Measurements from ENCODE around the gene TH.
"Not testable (repeated sequence)": the region's sequence is repeated elsewhere in the genome, so short reads cannot be mapped to it uniquely, and the experiment has no call there.

- TF ChIP-seq CTCF (IDR thresholded peaks at IDR 0.05); POLR2AphosphoS5 (IDR thresholded peaks at IDR 0.05; ENCODE audit: low read depth, low read length); SIN3A (IDR thresholded peaks at IDR 0.05; ENCODE audit: borderline replicate concordance, insufficient read depth, low read depth, low read length); TCF7L2 (IDR thresholded peaks at IDR 0.05; ENCODE audit: low read depth, low read length): not testable (repeated sequence)
- TF ChIP-seq, protein P1, sequence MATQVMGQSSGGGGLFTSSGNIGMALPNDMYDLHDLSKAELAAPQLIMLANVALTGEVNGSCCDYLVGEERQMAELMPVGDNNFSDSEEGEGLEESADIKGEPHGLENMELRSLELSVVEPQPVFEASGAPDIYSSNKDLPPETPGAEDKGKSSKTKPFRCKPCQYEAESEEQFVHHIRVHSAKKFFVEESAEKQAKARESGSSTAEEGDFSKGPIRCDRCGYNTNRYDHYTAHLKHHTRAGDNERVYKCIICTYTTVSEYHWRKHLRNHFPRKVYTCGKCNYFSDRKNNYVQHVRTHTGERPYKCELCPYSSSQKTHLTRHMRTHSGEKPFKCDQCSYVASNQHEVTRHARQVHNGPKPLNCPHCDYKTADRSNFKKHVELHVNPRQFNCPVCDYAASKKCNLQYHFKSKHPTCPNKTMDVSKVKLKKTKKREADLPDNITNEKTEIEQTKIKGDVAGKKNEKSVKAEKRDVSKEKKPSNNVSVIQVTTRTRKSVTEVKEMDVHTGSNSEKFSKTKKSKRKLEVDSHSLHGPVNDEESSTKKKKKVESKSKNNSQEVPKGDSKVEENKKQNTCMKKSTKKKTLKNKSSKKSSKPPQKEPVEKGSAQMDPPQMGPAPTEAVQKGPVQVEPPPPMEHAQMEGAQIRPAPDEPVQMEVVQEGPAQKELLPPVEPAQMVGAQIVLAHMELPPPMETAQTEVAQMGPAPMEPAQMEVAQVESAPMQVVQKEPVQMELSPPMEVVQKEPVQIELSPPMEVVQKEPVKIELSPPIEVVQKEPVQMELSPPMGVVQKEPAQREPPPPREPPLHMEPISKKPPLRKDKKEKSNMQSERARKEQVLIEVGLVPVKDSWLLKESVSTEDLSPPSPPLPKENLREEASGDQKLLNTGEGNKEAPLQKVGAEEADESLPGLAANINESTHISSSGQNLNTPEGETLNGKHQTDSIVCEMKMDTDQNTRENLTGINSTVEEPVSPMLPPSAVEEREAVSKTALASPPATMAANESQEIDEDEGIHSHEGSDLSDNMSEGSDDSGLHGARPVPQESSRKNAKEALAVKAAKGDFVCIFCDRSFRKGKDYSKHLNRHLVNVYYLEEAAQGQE (IDR thresholded peaks at IDR 0.05; ENCODE audit: insufficient read depth in 1 of 2, low read depth in 2 of 2, low read length in 1 of 2): not testable (repeated sequence)
These were observed 46.7 kb downstream of the TH start for GRCh38 chr11:2124736-2125484.

Measured in Panc1 (cell line).